Nephron (organoid): ENCODE data around the gene SCN10A.

Experiments used
- H3K27ac Mint-ChIP-seq, 3 experiments: 2 replicates each; pipeline ENCODE4 v1.8.0; 2020; ENCODE audit warnings: mixed read lengths in 3 of 3, mild to moderate bottlenecking in 2 of 3, moderate library complexity in 1 of 3
- H3K27me3 Mint-ChIP-seq: 2 replicates; pipeline ENCODE4 v1.8.0; 2021; ENCODE audit warnings: low read depth, mild to moderate bottlenecking, moderate library complexity, mixed read lengths
- H3K36me3 Mint-ChIP-seq: 2 replicates; pipeline ENCODE4 v1.8.0; 2020; ENCODE audit warnings: low read depth, mixed read lengths
- H3K4me1 Mint-ChIP-seq: 2 replicates; pipeline ENCODE4 v1.8.0; 2020; ENCODE audit warnings: mixed read lengths
- H3K4me3 Mint-ChIP-seq, 3 experiments: 2 replicates each; pipeline ENCODE4 v1.8.0; 2020; ENCODE audit warnings: mild to moderate bottlenecking in 3 of 3, mixed read lengths in 3 of 3, moderate library complexity in 2 of 3
- H3K9me3 Mint-ChIP-seq: 2 replicates; pipeline ENCODE4 v1.8.0; 2020; ENCODE audit warnings: mixed read lengths
- CTCF ChIP-seq, 3 experiments: fragments of 200-600 bp; sonication (generic); IDR thresholded peaks; one replicate each; pipeline ENCODE4 v1.5.0; 2021; ENCODE audit warnings: antibody characterized with exemption in 3 of 3; ENCODE audit not compliant: unreplicated experiment in 3 of 3

Gene SCN10A

GRCh38 chr3:38689346-38689745, 126.7 kb downstream of the SCN10A start:
- no peak for TF ChIP-seq CTCF (IDR thresholded peaks at IDR 0.05; ENCODE audit: unreplicated experiment in 3 of 3)
- Mint-ChIP-seq H3K27me3 (peaks cover 3% of the 10 kb centered on the region), H3K4me1 (no peaks in the 10 kb centered on the region), H3K36me3 (no peaks in the 10 kb centered on the region), H3K27ac (no peak overlapping the region), H3K4me3 (no peak overlapping the region), H3K9me3 (no peaks in the 10 kb centered on the region)

- H3K27me3 Mint-ChIP-seq = peaks cover 5% of the 10 kb centered on the region
- no peaks in the 10 kb centered on the region for H3K36me3 Mint-ChIP-seq
- no peaks in the 10 kb centered on the region for H3K9me3 Mint-ChIP-seq
- H3K27ac Mint-ChIP-seq = no peak overlapping the region
- no peak overlapping the region for H3K4me3 Mint-ChIP-seq
- TF ChIP-seq CTCF (IDR thresholded peaks at IDR 0.05; ENCODE audit: unreplicated experiment in 3 of 3) = no peak
- H3K4me1 Mint-ChIP-seq = no peaks in the 10 kb centered on the region
Measured at GRCh38 chr3:38687321-38687720, 128.7 kb downstream of the SCN10A start.

GRCh38 chr3:38684546-38684945, 131.5 kb downstream of the SCN10A start:
- Mint-ChIP-seq H3K36me3 (no peaks in the 10 kb centered on the region), H3K27me3 (peaks cover 15% of the 10 kb centered on the region), H3K4me3 (no peak overlapping the region), H3K9me3 (no peaks in the 10 kb centered on the region), H3K27ac (no peak overlapping the region), H3K4me1 (no peaks in the 10 kb centered on the region)
- no peak for TF ChIP-seq CTCF (IDR thresholded peaks at IDR 0.05; ENCODE audit: unreplicated experiment in 3 of 3)

GRCh38 chr3:38669668-38670067, 146.3 kb downstream of the SCN10A start:
- no peaks in the 10 kb centered on the region for H3K36me3 Mint-ChIP-seq
- no peak overlapping the region for H3K27ac Mint-ChIP-seq
- no peak overlapping the region for H3K4me3 Mint-ChIP-seq
- peaks cover 5% of the 10 kb centered on the region for H3K9me3 Mint-ChIP-seq
- peaks cover 4% of the 10 kb centered on the region for H3K27me3 Mint-ChIP-seq
- TF ChIP-seq CTCF (IDR thresholded peaks at IDR 0.05; ENCODE audit: unreplicated experiment in 3 of 3) = no peak
- no peaks in the 10 kb centered on the region for H3K4me1 Mint-ChIP-seq

- no peak overlapping the region for H3K4me3 Mint-ChIP-seq
- no peak for TF ChIP-seq CTCF (IDR thresholded peaks at IDR 0.05; ENCODE audit: unreplicated experiment in 3 of 3)
- H3K4me1 Mint-ChIP-seq = no peaks in the 10 kb centered on the region
- no peak overlapping the region for H3K27ac Mint-ChIP-seq
- peaks cover 16% of the 10 kb centered on the region for H3K27me3 Mint-ChIP-seq
- no peaks in the 10 kb centered on the region for H3K36me3 Mint-ChIP-seq
- peaks cover 18% of the 10 kb centered on the region for H3K9me3 Mint-ChIP-seq
Measured at GRCh38 chr3:38662544-38662943, 153.5 kb downstream of the SCN10A start.

GRCh38 chr3:38658841-38659240, 157.2 kb downstream of the SCN10A start:
- Mint-ChIP-seq H3K9me3 (peaks cover 14% of the 10 kb centered on the region), H3K27ac (no peak overlapping the region), H3K27me3 (peaks cover 34% of the 10 kb centered on the region), H3K4me1 (no peaks in the 10 kb centered on the region), H3K4me3 (no peak overlapping the region), H3K36me3 (no peaks in the 10 kb centered on the region)
- TF ChIP-seq CTCF (IDR thresholded peaks at IDR 0.05; ENCODE audit: unreplicated experiment in 3 of 3) = no peak
